PC-9 (cell line): ENCODE data around the gene ACYP2. TPM values are rescaled to one million over a fixed set of nuclear protein-coding genes. Genes with fewer than 3 reads are reported as not detected.
A peak's percentile ranks its signal among the peaks of the same experiment; 100 is the strongest.

Experiments
- BruUV-seq: library from RNA; stranded (reverse); fragments of 400-500 nt; replicated peaks from 2 replicates; lab custom pipeline; 2021; lab: Mats Ljungman, UMichigan
- CTCF ChIA-PET: fragments of 300-600 bp; sonication (Branson Sonifier 250); formaldehyde crosslinking; loops from one replicate; lab custom pipeline; 2022; ENCODE audit warnings: antibody characterized with exemption; lab: Charles Lee
- POLR2A ChIA-PET: fragments of 300-600 bp; sonication (Branson Sonifier 250); formaldehyde crosslinking; loops from one replicate; lab custom pipeline; 2022; ENCODE audit warnings: antibody characterized with exemption; ENCODE audit not compliant: unreplicated experiment; lab: Charles Lee
- DNase-seq, 2 experiments: peaks; one replicate each; pipeline versions ENCODE4 v3.0.0 to v3.0.0-alpha.2; 2015 to 2022; ENCODE audit warnings: mixed read lengths in 1 of 2
- H2AFZ ChIP-seq: fragments of 200-600 bp; sonication (generic); 2 replicates; pipeline ENCODE4 v1.8.1; 2017; ENCODE audit warnings: antibody characterized with exemption
- H3F3A ChIP-seq: fragments of 200-600 bp; sonication (generic); 2 replicates; pipeline ENCODE4 v1.8.1; 2017; ENCODE audit warnings: antibody characterized with exemption, mild to moderate bottlenecking, low read depth; ENCODE audit not compliant: insufficient read depth
- H3K27ac ChIP-seq: fragments of 200-600 bp; sonication (generic); 2 replicates; pipeline ENCODE4 v1.6.1; 2016; ENCODE audit warnings: mixed run types
- H3K27me3 ChIP-seq: fragments of 200-600 bp; sonication (generic); 2 replicates; pipeline ENCODE4 v1.6.1; 2016; ENCODE audit warnings: low read depth, mixed run types; ENCODE audit not compliant: insufficient read depth
- H3K36me3 ChIP-seq: fragments of 200-600 bp; sonication (generic); 2 replicates; pipeline ENCODE4 v1.6.1; 2016; ENCODE audit warnings: low read depth, mixed run types
- H3K4me1 ChIP-seq: fragments of 200-600 bp; sonication (generic); replicated peaks from 2 replicates; pipeline ENCODE4 v1.6.1; 2016; ENCODE audit warnings: mixed run types; ENCODE audit not compliant: insufficient read depth
- H3K4me2 ChIP-seq: fragments of 200-600 bp; sonication (generic); 2 replicates; pipeline ENCODE4 v1.6.1; 2017; ENCODE audit warnings: mixed run types
- H3K4me3 ChIP-seq: fragments of 200-600 bp; sonication (generic); 2 replicates; pipeline ENCODE4 v1.6.1; 2016; ENCODE audit warnings: mixed run types
- H3K79me2 ChIP-seq: fragments of 200-600 bp; sonication (generic); 2 replicates; pipeline ENCODE4 v1.6.1; 2017; ENCODE audit warnings: low read depth, mixed run types
- H3K9me2 ChIP-seq: fragments of 200-600 bp; sonication (generic); 2 replicates; pipeline ENCODE4 v1.8.1; 2017; ENCODE audit warnings: mild to moderate bottlenecking; ENCODE audit not compliant: insufficient read depth
- H3K9me3 ChIP-seq: fragments of 200-600 bp; sonication (generic); 2 replicates; pipeline ENCODE4 v1.8.1; 2016; ENCODE audit warnings: low read depth; ENCODE audit not compliant: insufficient read depth
- H4K20me1 ChIP-seq: fragments of 200-600 bp; sonication (generic); 2 replicates; pipeline ENCODE4 v1.8.1; 2017; ENCODE audit not compliant: insufficient read depth
- EZH2 ChIP-seq: fragments of 200-600 bp; sonication (generic); IDR thresholded peaks from 2 replicates; pipeline ENCODE4 v1.8.0; 2017; ENCODE audit warnings: antibody characterized with exemption, low read depth
- intact Hi-C: fragments of 100-400 bp; cut with micrococcal nuclease; formaldehyde crosslinking; loops from one replicate; pipeline ENCODE4 v1.10.0; 2022; ENCODE audit not compliant: unreplicated experiment
- total RNA-seq: library from RNA; stranded (reverse); gene quantifications from 2 replicates; pipeline ENCODE4 v1.2.3, GENCODE V29; 2021
- TF ChIP-seq, protein P1 (sequence below): fragments of 200-600 bp; sonication (generic); conservative IDR thresholded peaks from 2 replicates; pipeline ENCODE4 v1.6.1; 2017; ENCODE audit warnings: mixed run types, antibody characterized with exemption, mild to moderate bottlenecking, moderate library complexity

Gene ACYP2
- total RNA-seq, 1 experiment from 2014 or later: 25.9 TPM

DNA sequence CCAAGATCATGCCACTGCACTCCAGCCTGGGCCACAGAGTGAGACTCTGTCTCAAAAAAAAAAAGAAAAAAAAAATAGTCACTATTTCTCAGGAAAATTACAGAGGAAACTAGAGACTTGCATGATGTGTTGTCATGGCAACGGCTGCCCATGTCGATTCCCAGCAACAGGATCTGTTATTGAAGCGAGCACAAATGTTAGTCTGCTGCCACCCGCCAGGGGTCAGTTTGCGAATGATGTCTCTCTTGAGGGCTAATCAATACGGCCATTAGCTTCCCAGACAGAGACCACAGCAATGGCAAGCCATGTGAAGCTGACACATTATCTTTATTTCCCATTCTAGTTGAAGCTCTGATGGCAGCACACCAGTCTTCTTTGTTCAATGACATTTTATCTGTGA lies 32.4 kb upstream of the ACYP2 start:
- ChIA-PET POLR2A (no interaction called here), CTCF (no interaction called here)
- Histone ChIP-seq H3K4me3 (no peak overlapping the region), H3F3A (no peaks in the 10 kb centered on the region), H3K36me3 (no peaks in the 10 kb centered on the region), H4K20me1 (no peaks in the 10 kb centered on the region), H3K4me1 (no peaks in the 10 kb centered on the region), H3K4me2 (no peak overlapping the region), H3K27me3 (no peaks in the 10 kb centered on the region), H3K9me3 (no peaks in the 10 kb centered on the region), H3K9me2 (no peaks in the 10 kb centered on the region), H3K27ac (no peak overlapping the region), H2AFZ (no peak overlapping the region), H3K79me2 (no peaks in the 10 kb centered on the region)
- BruUV-seq: no TSS peak
- intact Hi-C loops: no loop called here
- TF ChIP-seq, protein P1, sequence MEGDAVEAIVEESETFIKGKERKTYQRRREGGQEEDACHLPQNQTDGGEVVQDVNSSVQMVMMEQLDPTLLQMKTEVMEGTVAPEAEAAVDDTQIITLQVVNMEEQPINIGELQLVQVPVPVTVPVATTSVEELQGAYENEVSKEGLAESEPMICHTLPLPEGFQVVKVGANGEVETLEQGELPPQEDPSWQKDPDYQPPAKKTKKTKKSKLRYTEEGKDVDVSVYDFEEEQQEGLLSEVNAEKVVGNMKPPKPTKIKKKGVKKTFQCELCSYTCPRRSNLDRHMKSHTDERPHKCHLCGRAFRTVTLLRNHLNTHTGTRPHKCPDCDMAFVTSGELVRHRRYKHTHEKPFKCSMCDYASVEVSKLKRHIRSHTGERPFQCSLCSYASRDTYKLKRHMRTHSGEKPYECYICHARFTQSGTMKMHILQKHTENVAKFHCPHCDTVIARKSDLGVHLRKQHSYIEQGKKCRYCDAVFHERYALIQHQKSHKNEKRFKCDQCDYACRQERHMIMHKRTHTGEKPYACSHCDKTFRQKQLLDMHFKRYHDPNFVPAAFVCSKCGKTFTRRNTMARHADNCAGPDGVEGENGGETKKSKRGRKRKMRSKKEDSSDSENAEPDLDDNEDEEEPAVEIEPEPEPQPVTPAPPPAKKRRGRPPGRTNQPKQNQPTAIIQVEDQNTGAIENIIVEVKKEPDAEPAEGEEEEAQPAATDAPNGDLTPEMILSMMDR: no peak
- TF ChIP-seq EZH2: no peak
- no peak for DNase-seq

DNA sequence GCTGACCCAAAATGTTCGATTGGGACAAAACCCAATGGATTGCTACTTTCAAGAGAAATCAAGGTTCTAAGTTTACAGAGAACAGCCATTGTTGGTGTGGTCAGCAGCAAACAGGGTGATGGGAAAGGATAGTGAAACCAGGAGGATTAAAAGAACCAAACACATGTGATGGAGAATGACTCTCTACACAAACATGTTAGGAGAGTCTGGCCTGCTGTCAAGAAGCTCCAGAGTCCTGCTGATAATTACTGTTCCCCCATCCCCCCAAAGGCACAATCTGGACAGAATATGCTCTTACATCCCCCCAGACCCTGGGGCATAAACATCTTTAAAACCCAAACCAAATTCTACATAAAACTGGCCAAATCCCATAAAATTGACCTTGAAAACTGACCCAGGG lies 32.0 kb upstream of the ACYP2 start:
- H3K27ac ChIP-seq: no peak overlapping the region
- no peaks in the 10 kb centered on the region for H3K9me3 ChIP-seq
- H3K4me2 ChIP-seq: no peak overlapping the region
- H3K36me3 ChIP-seq: no peaks in the 10 kb centered on the region
- H2AFZ ChIP-seq: no peak overlapping the region
- H3K4me1 ChIP-seq: no peaks in the 10 kb centered on the region
- ChIA-PET CTCF (no interaction called here), POLR2A (no interaction called here)
- no peak for DNase-seq
- H3K9me2 ChIP-seq: no peaks in the 10 kb centered on the region
- no TSS peak for BruUV-seq
- TF ChIP-seq, protein P1: no peak
- no peak for TF ChIP-seq EZH2
- no peaks in the 10 kb centered on the region for H3K79me2 ChIP-seq
- H3K4me3 ChIP-seq: no peak overlapping the region
- H4K20me1 ChIP-seq: no peaks in the 10 kb centered on the region
- H3F3A ChIP-seq: no peaks in the 10 kb centered on the region
- intact Hi-C loops: no loop called here
- no peaks in the 10 kb centered on the region for H3K27me3 ChIP-seq

DNA sequence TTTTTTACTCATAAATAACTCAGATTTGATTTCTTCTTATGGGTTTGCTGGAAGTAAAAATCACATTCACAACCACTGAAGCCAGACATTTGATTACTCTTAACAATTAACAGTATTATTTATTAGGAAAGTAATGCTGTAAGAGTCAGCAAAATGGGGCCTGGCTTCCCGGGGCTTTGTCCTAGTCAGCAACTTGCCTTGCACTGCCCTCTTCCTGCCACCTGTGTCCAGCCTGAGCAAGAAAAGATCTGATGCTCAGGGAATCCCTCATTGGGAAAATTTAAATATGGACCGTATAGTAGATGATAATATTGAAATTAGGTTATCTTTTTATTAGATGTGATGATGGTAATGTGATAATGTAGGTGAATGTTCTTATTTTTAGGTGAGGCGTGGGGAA lies 30.8 kb upstream of the ACYP2 start:
- no peaks in the 10 kb centered on the region for H3K36me3 ChIP-seq
- no peak overlapping the region for H3K27ac ChIP-seq
- H3K9me3 ChIP-seq: no peaks in the 10 kb centered on the region
- ChIA-PET CTCF (no interaction called here), POLR2A (no interaction called here)
- no peaks in the 10 kb centered on the region for H3F3A ChIP-seq
- no peaks in the 10 kb centered on the region for H3K27me3 ChIP-seq
- intact Hi-C loops: no loop called here
- H2AFZ ChIP-seq: no peak overlapping the region
- no peak overlapping the region for H3K4me3 ChIP-seq
- no peaks in the 10 kb centered on the region for H3K4me1 ChIP-seq
- H3K79me2 ChIP-seq: no peaks in the 10 kb centered on the region
- H4K20me1 ChIP-seq: no peaks in the 10 kb centered on the region
- H3K4me2 ChIP-seq: no peak overlapping the region
- no TSS peak for BruUV-seq
- no peaks in the 10 kb centered on the region for H3K9me2 ChIP-seq
- TF ChIP-seq, protein P1: peak; percentile 49
- TF ChIP-seq EZH2: no peak
- no peak for DNase-seq
